ENCODE data around the gene TNS1. TPM values are rescaled to one million over a fixed set of nuclear protein-coding genes. Genes with fewer than 3 reads are reported as not detected.

The TNS1 gene
- total RNA-seq, 1 experiment from 2014 or later, result 6.2 TPM

GRCh38 chr2:217969588-217969987, 33.2 kb downstream of the TNS1 start:
- BruUV-seq (replicated peaks), result no TSS peak
- H2AFZ ChIP-seq (ENCODE audit: low read depth, low read length, poor library complexity, severe bottlenecking), result no peak overlapping the region
- H3K27me3 ChIP-seq (ENCODE audit: insufficient read depth, low read length), result no peaks in the 10 kb centered on the region
- no peak overlapping the region for H3K4me2 ChIP-seq (ENCODE audit: low read length)
- no peaks in the 10 kb centered on the region for H3K79me2 ChIP-seq (ENCODE audit: insufficient read depth, low read length)
- intact Hi-C loops (cut with micrococcal nuclease), result no loop called here
- RAD21 ChIA-PET (ENCODE audit: low non-redundant PET in 1 of 2, low total read pairs in 2 of 2, uncharacterized antibody in 2 of 2, unreplicated experiment in 2 of 2), result no interaction called here
- TF ChIP-seq, protein P1, sequence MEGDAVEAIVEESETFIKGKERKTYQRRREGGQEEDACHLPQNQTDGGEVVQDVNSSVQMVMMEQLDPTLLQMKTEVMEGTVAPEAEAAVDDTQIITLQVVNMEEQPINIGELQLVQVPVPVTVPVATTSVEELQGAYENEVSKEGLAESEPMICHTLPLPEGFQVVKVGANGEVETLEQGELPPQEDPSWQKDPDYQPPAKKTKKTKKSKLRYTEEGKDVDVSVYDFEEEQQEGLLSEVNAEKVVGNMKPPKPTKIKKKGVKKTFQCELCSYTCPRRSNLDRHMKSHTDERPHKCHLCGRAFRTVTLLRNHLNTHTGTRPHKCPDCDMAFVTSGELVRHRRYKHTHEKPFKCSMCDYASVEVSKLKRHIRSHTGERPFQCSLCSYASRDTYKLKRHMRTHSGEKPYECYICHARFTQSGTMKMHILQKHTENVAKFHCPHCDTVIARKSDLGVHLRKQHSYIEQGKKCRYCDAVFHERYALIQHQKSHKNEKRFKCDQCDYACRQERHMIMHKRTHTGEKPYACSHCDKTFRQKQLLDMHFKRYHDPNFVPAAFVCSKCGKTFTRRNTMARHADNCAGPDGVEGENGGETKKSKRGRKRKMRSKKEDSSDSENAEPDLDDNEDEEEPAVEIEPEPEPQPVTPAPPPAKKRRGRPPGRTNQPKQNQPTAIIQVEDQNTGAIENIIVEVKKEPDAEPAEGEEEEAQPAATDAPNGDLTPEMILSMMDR (IDR thresholded peaks at IDR 0.05 in 2 of 3, conservative IDR thresholded peaks at IDR 0.05 in 1 of 3; ENCODE audit: borderline replicate concordance in 1 of 3, insufficient read depth in 1 of 3, low read depth in 2 of 3, low read length in 2 of 3), result no peak
- TF ChIP-seq EZH2 (IDR thresholded peaks at IDR 0.05) (no peak), JUND (IDR thresholded peaks at IDR 0.05) (no peak), FOSL1 (IDR thresholded peaks at IDR 0.05; ENCODE audit: low read depth) (no peak), ZFX (IDR thresholded peaks at IDR 0.05) (no peak), CBX3 (IDR thresholded peaks at IDR 0.05; ENCODE audit: low read depth) (no peak), SRF (IDR thresholded peaks at IDR 0.05; ENCODE audit: low read depth) (no peak), ZNF274 (IDR thresholded peaks at IDR 0.05; ENCODE audit: low read depth, low read length) (no peak), REST (IDR thresholded peaks at IDR 0.05; ENCODE audit: low read depth) (no peak), POLR2A (IDR thresholded peaks at IDR 0.05; ENCODE audit: borderline replicate concordance, extremely low read depth, insufficient read depth, insufficient read length) (no peak), RAD21 (IDR thresholded peaks at IDR 0.05; ENCODE audit: low read depth) (no peak), ELF1 (IDR thresholded peaks at IDR 0.05; ENCODE audit: borderline replicate concordance, low read depth) (no peak)
- TF ChIP-seq, protein P2, sequence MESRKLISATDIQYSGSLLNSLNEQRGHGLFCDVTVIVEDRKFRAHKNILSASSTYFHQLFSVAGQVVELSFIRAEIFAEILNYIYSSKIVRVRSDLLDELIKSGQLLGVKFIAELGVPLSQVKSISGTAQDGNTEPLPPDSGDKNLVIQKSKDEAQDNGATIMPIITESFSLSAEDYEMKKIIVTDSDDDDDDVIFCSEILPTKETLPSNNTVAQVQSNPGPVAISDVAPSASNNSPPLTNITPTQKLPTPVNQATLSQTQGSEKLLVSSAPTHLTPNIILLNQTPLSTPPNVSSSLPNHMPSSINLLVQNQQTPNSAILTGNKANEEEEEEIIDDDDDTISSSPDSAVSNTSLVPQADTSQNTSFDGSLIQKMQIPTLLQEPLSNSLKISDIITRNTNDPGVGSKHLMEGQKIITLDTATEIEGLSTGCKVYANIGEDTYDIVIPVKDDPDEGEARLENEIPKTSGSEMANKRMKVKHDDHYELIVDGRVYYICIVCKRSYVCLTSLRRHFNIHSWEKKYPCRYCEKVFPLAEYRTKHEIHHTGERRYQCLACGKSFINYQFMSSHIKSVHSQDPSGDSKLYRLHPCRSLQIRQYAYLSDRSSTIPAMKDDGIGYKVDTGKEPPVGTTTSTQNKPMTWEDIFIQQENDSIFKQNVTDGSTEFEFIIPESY (IDR thresholded peaks at IDR 0.05; ENCODE audit: extremely low read depth, insufficient replicate concordance, low read length), result no peak
- H3K27ac ChIP-seq (ENCODE audit: low read depth, low read length), result no peak overlapping the region
- CTCF ChIA-PET, result no interaction called here
- no peak for ATAC-seq
- H3K9me2 ChIP-seq (ENCODE audit: insufficient read depth), result no peaks in the 10 kb centered on the region
- peaks cover 0 to 3% of the 10 kb centered on the region in 2 experiments; a peak in 1 of 4 replicates for H3K4me1 ChIP-seq (ENCODE audit: control insufficient read depth in 1 of 2, insufficient read depth in 2 of 2, low read length in 2 of 2)
- no peaks in the 10 kb centered on the region for H3K36me3 ChIP-seq (ENCODE audit: control insufficient read depth in 1 of 2, insufficient read depth in 2 of 2, low read length in 2 of 2)
- POLR2A ChIA-PET, result no interaction called here
- no peak for DNase-seq (ENCODE audit: low read depth, low spot score)
- no peak overlapping the region for H3K4me3 ChIP-seq (replicated peaks in 1 of 2; ENCODE audit: low read depth in 1 of 2, low read length in 2 of 2)
- no peak overlapping the region for H3K9ac ChIP-seq (ENCODE audit: low read length)
- no peaks in the 10 kb centered on the region for H3K9me3 ChIP-seq (ENCODE audit: control insufficient read depth in 1 of 2, insufficient read depth in 1 of 2, low read depth in 1 of 2, low read length in 2 of 2)
- H4K20me1 ChIP-seq (ENCODE audit: insufficient read depth), result no peaks in the 10 kb centered on the region

Measured in HCT116 (cell line).